Activated T-helper 17 cell treated with anti-CD3 and anti-CD28 coated beads, Interleukin-2, amount 50 U/mL, for 72 hours (primary cell): ENCODE data around the gene KRT8. TPM values are rescaled to one million over a fixed set of nuclear protein-coding genes. Genes with fewer than 3 reads are reported as not detected.

Experiments used
- ATAC-seq: fragments of 150-1000 bp; cut with Tn5 transposase; replicated peaks from 2 replicates; pipeline ENCODE4 v1.10.0; 2021; ENCODE audit warnings: mild to moderate bottlenecking, moderate library complexity
- H3K27ac Mint-ChIP-seq: one replicate; pipeline ENCODE4 v1.8.0; 2022; ENCODE audit warnings: mixed read lengths
- H3K27me3 Mint-ChIP-seq: one replicate; pipeline ENCODE4 v1.8.0; 2022; ENCODE audit warnings: mixed read lengths
- H3K36me3 Mint-ChIP-seq: one replicate; pipeline ENCODE4 v1.8.0; 2022; ENCODE audit warnings: low read depth, mild to moderate bottlenecking, mixed read lengths
- H3K4me1 Mint-ChIP-seq: one replicate; pipeline ENCODE4 v1.8.0; 2022; ENCODE audit warnings: mixed read lengths
- H3K4me3 Mint-ChIP-seq: one replicate; pipeline ENCODE4 v1.8.0; 2022; ENCODE audit warnings: mild to moderate bottlenecking, mixed read lengths
- H3K9me3 Mint-ChIP-seq: one replicate; pipeline ENCODE4 v1.8.0; 2022; ENCODE audit warnings: mixed read lengths
- total RNA-seq, 2 donors: library from RNA; stranded (reverse); gene quantifications; one replicate each; pipeline ENCODE4 v1.2.3, GENCODE V29; 2022

Gene KRT8
- total RNA-seq, 2 donors from 2014 or later, result 0.22 to 1.2 TPM

DNA sequence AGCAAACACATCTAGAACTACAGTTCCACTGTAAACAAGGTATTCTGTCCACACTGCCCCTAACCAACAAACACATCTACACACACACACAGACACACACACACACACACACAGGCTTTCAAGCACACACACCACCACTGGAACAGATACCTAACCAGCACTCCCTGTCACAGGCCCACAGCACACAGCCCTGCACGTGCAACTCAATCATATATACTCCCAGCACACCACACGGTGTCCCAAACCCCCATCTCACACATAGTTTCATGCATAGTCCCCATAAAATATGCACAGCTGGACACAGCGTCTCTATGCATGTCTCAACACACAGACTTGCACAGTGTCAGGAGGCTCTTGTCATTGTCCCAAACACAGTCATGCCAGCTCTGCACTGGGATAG is 27.6 kb downstream of the KRT8 start:
- Mint-ChIP-seq H3K4me3 (no peak overlapping the region), H3K4me1 (peaks cover 8% of the 10 kb centered on the region), H3K9me3 (no peaks in the 10 kb centered on the region), H3K27ac (no peak overlapping the region), H3K27me3 (peaks cover 12% of the 10 kb centered on the region), H3K36me3 (no peaks in the 10 kb centered on the region)
- no peak for ATAC-seq

DNA sequence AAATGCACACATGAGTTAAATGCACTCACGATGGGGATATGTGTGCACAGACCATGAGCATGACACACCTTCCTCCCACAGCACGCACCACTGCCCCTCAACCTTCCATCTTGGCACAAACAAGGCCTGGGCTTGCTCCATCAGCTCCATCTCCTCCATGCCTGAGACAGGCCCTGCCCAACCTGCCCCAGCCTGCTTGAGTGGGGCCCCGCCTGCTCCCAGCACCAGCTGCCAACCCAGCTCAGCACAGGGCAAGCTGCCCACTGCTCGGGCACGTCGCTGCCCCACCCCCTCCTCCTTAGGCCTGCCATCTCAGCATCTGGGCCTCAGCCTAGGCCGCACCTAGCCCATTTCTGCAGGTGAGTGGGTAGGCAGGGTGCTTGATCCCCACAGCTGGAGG is 28.5 kb downstream of the KRT8 start:
- peaks cover 10% of the 10 kb centered on the region for H3K27me3 Mint-ChIP-seq
- no peak overlapping the region for H3K4me3 Mint-ChIP-seq
- no peak overlapping the region for H3K27ac Mint-ChIP-seq
- no peaks in the 10 kb centered on the region for H3K9me3 Mint-ChIP-seq
- no peak for ATAC-seq
- peaks cover 8% of the 10 kb centered on the region for H3K4me1 Mint-ChIP-seq
- H3K36me3 Mint-ChIP-seq, result no peaks in the 10 kb centered on the region

DNA sequence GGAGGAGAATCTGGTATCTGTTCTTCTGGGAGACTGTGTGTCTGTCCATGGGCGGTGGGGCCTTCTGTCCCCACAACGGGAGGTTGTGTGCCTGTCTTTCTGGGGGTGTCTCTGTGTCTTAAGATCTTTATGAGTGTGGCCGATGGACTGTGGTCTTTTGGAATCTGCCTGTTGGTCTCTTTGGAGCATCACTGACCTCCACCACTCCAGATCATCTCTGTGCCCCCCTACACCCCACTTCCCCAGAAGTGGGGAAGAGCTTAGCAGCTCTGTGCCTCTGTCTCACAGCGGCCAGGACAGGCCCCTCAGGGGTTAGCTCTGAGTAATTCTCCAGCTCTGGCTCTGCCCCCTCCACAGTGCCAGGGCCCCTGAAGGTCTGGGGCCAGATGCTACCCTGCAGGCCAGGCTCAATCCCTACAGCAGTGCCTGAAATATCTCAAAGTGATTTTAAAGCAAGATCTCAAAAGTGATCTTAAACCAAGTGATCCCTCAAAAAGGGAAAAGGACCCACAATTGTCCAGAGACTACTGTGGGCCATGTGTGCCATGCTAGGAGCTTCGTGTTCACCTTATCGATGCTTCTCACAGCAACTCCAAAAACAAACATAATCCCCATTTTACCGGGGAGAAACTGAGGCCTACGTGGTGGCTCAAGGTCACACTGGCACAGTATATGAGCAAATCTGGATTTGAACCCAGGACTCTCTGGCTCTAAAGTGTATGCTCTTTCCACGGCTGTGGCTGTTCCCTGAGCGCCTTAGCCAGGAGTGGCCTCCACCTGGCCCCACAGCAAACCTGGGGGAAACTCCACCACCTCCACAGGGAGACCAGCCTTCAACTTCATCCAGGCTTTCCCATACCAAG is 30.1 kb downstream of the KRT8 start:
- Mint-ChIP-seq H3K4me1 (peaks cover 8% of the 10 kb centered on the region), H3K27ac (no peak overlapping the region), H3K4me3 (peak overlapping the region; percentile 69), H3K36me3 (no peaks in the 10 kb centered on the region), H3K27me3 (peaks cover 5% of the 10 kb centered on the region), H3K9me3 (no peaks in the 10 kb centered on the region)
- ATAC-seq, result no peak

DNA sequence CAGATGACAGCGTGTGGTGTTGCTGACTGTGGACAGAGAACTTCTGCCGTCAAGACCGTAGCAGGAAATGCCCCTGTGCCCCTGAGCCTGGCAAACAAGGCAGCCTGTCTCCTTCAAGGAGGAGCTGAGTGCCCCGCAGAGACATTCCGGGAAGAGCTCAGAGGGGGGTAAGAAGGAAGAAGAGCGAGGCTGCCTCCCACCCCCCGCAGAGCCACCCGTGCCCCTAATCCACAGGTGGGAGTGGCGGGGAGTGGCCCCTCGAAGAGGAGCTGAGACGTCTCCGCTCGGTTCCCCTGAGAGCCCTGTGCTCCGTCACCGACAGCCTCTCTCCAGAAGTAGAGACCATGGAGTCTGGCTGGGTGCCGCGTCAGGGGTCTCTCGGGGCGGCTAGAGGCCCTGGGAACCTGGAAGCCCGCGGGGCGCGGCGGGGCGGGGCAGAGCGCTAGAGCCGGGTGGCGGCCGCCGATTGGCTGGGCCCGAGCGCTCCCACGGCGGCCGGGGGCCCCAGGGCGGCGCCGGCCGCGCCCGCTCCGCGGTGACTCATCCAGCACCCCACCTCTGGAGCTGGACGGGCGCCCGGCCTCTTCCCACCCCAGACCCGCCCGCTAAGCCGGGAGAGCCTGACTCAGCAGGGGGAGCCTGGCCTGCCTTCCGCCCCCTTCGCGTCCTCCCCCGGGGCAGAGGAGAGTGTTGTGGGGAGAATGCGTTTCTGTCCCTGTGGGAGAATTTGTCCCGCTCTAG is 30.9 kb downstream of the KRT8 start:
- Mint-ChIP-seq H3K4me3 (peak overlapping the region; percentile 69), H3K27me3 (peaks cover 5% of the 10 kb centered on the region), H3K27ac (peak overlapping the region; percentile 34), H3K4me1 (peaks cover 8% of the 10 kb centered on the region), H3K9me3 (no peaks in the 10 kb centered on the region), H3K36me3 (no peaks in the 10 kb centered on the region)
- peak; percentile 73 for ATAC-seq

DNA sequence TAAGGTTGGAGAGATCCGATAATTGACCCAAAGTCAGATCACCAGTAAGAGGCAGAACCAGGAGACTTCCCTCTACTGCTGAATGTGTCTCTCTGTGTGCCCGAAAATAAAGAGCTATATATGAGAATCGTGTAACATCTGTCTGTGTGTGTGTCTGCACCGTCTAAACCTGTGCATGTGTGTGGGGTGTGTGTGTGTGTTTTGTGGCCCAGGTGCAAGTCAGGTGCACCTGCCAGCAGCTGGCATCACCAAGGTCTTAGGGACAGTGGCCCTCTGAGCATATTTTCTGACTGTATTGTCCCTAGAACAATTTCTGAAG is 31.4 kb downstream of the KRT8 start:
- no peak for ATAC-seq
- Mint-ChIP-seq H3K9me3 (no peaks in the 10 kb centered on the region), H3K27ac (peak overlapping the region; percentile 34), H3K27me3 (peaks cover 5% of the 10 kb centered on the region), H3K4me1 (peaks cover 8% of the 10 kb centered on the region), H3K36me3 (no peaks in the 10 kb centered on the region), H3K4me3 (peak overlapping the region; percentile 69)

DNA sequence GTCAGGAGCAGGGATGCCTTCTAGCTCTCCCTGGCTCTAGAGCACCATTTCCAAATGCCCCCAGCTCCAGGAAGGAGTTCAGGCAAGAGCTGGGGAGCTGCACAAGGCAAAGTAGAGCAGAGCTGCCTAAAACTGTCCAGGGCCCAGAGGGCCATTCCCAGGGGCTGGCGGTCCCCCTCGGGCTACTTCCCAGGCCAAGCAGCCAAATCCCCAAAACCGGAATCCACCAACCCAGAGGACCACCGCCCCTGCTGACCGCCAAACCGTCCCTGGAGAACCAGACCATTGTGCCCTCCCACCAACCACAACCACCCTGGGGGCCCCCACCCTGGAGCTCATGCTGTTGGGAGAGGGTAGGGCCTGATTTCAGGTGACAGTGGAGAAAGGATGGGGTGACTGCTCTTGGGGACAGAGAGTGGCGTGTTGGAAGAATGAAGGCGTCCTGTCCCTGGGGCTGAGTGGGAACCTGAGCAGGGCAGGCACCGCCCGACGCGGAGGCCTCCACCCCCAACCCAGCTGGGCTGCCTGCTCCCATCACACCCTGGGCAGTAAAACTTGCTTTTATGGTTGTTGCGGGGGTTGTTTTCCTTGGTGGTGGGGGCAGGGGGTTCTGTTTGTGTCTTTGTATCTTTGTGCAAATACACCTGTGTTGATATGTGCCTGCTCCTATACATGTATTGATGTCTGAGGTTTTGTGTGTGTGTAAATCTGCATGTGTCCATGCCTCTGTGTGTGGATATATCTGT is 32.1 kb downstream of the KRT8 start:
- no peaks in the 10 kb centered on the region for H3K36me3 Mint-ChIP-seq
- H3K4me3 Mint-ChIP-seq, result peak overlapping the region; percentile 69
- peaks cover 8% of the 10 kb centered on the region for H3K4me1 Mint-ChIP-seq
- no peaks in the 10 kb centered on the region for H3K9me3 Mint-ChIP-seq
- H3K27me3 Mint-ChIP-seq, result peaks cover 5% of the 10 kb centered on the region
- no peak for ATAC-seq
- H3K27ac Mint-ChIP-seq, result no peak overlapping the region

DNA sequence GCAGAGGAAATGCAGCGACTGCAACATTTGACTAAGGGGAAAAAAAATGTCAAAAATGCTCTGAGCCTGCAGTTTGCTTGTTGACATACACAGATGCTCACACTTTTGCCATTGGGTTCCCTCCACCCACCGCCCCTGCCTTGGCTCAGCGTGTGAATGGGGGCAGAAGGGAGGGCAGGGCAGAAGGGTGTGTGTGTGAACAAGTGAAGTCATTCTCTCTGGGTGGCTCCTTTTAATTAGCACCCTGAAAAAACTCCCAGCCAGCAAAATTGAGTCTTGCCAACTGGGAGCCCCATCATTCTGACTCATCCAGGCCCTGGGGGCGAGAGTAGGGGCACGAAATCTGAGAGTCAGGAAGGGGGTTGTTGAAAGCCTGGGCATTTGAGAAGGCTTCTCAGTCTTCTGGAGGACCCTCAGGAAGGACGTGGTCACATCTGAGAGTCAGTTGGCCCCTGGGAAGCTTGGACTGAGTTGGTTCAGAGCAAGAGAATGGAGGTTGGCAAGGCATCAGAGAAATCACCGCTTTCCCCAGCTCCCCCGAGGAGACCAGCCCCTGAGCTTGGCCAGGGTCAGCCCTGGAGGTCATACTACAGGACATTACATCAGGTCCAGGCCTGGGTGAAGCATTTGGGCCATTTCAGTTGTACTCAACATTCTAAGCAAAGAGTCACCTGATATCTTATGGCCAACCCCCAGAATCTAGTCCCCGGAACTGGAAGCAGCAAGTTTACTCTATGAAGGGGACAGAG is 33.4 kb downstream of the KRT8 start:
- Mint-ChIP-seq H3K9me3 (no peaks in the 10 kb centered on the region), H3K4me1 (peaks cover 12% of the 10 kb centered on the region), H3K27me3 (peaks cover 5% of the 10 kb centered on the region), H3K27ac (no peak overlapping the region), H3K36me3 (no peaks in the 10 kb centered on the region), H3K4me3 (no peak overlapping the region)
- ATAC-seq, result no peak

DNA sequence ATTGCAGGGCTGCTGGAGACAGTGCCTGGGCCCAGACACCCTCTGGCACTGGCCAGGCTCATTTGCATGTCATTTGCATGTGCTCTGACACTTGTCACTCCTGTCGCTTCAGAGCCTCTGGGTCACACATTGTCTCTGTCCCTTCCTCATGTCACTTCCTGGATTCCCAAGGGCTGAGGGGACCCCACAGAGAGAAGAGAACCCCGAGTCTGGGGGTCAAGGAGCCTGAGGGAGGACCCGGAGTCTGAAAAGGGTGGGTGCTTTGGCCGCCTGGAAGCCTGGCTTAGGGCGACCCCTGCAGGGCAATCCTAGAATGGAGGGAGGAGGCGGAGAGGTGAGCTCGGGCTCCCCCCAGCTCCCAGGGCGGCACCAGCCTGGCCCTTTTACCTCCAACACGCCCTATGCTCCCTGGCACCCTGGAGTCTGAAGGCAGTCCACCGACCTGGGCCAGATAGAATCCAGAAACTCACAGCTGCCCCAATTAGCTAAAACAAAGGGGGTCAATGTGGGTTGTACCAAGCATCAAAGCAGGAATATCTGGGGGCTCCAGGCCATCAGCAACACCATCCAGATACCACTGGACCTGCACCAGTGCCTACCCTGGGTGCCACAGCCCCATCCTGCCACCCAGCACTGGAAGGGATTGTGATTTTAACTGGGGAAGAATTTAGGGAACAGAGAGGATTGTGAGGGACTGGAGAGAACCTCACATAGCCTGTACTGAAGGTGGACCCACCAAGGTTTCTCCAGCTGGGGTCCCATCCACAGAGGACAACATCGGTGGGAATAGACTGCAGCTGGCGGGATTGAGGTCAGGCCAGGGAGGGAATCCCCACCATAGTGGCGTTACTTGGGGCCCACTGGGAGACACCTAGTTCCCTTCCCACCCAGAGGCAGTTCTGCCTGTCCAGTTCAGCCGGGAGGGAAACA is 34.2 kb downstream of the KRT8 start:
- Mint-ChIP-seq H3K27ac (no peak overlapping the region), H3K9me3 (no peaks in the 10 kb centered on the region), H3K36me3 (no peaks in the 10 kb centered on the region), H3K4me1 (peaks cover 12% of the 10 kb centered on the region), H3K4me3 (no peak overlapping the region), H3K27me3 (peaks cover 5% of the 10 kb centered on the region)
- peak; percentile 71 for ATAC-seq

DNA sequence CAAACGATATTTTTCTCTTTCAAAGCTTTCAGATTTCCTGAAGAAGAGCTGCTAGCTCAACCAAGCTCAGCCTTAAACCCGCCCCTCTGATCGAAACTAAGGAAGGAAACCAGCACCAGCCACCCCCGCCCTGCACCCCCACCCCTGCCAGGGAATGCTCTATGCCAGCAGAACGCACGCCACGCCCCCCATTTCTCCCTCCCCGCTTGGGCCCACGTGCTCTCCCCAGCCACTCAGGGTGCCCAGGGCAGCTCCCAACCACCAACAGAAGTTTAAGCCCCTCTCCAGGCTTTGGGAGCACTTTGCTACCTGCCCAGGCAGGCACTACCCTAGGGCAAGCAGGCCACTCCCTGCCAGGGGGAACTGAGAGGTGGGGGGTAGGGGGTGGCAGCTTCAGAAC is 37.2 kb downstream of the KRT8 start:
- Mint-ChIP-seq H3K4me3 (no peak overlapping the region), H3K27ac (no peak overlapping the region)
- ATAC-seq, result no peak

DNA sequence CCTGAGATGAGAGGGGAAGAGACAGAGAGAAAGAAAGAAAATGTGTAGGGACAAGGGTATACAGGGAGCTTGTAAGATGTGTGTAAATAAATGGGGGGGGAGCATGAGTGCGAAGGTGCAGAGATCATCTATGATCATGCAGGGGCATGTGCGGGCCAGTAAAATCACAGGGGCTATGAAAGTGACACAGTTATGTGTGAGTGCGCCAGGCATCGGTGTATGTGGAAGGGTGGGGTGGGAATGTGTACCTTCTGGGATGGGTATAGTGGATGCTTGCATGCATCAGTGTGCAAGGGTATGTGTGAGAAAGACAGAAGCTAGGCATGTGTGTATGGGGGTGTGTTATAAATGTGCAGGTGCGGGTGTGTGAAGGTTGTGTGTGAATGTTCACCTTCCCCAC is 37.7 kb downstream of the KRT8 start:
- Mint-ChIP-seq H3K27me3 (no peaks in the 10 kb centered on the region), H3K27ac (no peak overlapping the region), H3K9me3 (no peaks in the 10 kb centered on the region), H3K4me1 (peaks cover 4% of the 10 kb centered on the region), H3K4me3 (no peak overlapping the region), H3K36me3 (no peaks in the 10 kb centered on the region)
- ATAC-seq, result no peak

More for the DNA sequence above, 37.2 kb downstream of the KRT8 start:
- Mint-ChIP-seq H3K9me3 (no peaks in the 10 kb centered on the region), H3K4me1 (peaks cover 4% of the 10 kb centered on the region), H3K36me3 (no peaks in the 10 kb centered on the region), H3K27me3 (no peaks in the 10 kb centered on the region)

DNA sequence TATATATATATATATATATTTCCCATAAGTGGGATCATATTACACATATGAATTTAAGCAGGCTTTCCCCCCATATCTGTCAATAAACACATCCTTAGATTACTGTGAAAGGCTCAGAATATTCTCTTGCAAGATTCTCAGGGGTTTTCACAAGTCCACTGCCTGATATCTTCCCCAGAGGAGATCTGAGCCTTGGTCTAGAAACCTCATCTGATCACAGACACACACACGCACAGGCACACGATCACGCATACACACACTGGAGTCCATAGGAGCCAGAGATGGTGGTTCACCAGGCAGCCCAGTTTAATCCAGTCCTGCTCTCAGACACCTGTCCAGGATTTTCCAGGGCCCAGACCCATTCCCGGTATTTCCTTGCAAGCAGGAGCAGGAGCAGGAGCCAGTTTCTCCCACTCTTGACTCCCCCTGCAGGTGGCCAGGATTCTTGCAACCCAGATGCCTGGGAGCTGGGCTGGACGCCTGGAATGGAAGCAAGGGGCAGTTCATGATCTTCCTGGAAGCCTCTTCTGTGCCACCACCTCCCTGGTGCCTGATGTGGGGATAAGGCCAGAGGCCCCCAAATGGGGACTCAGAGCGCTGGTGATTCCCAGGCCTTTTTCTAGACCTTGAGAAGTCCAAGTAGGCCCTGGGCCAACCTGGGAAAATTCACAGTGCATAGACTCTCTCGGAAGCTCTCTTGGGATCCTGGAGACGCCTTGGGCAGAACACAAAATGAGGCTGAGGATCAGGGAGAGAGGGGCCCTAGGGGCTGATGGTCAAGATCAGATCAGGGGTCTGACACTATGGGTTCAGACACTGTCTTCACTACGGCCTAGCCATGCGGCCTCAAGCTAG is 39.6 kb downstream of the KRT8 start:
- Mint-ChIP-seq H3K9me3 (no peaks in the 10 kb centered on the region), H3K36me3 (no peaks in the 10 kb centered on the region), H3K27me3 (no peaks in the 10 kb centered on the region), H3K27ac (no peak overlapping the region), H3K4me1 (peaks cover 4% of the 10 kb centered on the region), H3K4me3 (no peak overlapping the region)
- ATAC-seq, result no peak

DNA sequence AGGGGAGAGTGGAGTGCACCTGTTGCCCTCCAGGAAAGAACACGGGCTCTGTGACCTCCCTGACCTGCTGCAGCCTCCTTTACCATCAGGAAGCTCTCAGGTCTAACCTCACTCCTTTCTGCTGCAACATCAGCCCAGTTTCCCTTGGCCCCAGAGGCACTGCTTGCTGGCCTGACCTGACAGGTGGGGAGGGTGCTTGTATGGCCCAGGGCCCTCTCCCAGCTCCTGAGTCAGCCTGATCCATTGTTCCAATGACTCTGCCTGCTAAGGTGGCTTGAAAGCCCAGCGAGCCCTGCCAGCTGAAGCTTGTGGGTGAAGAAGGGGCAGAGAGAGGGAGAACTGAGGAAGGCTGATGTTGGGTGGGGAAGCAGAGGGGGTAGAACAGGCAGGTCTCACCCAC is 42.9 kb downstream of the KRT8 start:
- ATAC-seq, result no peak
- no peaks in the 10 kb centered on the region for H3K9me3 Mint-ChIP-seq
- H3K4me1 Mint-ChIP-seq, result no peaks in the 10 kb centered on the region
- no peaks in the 10 kb centered on the region for H3K36me3 Mint-ChIP-seq
- H3K27me3 Mint-ChIP-seq, result no peaks in the 10 kb centered on the region
- no peak overlapping the region for H3K27ac Mint-ChIP-seq
- no peak overlapping the region for H3K4me3 Mint-ChIP-seq

DNA sequence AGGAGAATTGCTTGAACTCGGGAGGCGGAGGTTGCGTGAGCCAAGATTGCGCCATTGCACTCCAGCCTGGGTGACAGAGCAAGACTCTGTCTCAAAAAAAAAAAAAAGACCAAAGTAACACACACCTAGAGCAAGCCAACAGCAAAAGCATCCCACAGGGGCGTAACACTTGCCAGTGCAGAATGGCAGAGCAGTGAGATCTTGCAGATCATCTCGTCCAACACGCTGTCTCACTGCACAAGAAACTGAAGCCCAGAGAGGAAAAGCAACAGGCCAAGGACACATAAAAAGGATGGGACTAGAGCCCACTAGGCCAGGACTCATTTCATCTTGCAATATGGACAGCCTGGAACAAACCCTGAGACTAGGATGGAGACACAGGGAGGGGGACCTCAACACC is 43.4 kb downstream of the KRT8 start:
- no peak for ATAC-seq

More for the DNA sequence above, 43.4 kb downstream of the KRT8 start:
- no peaks in the 10 kb centered on the region for H3K4me1 Mint-ChIP-seq
- no peaks in the 10 kb centered on the region for H3K36me3 Mint-ChIP-seq
- no peaks in the 10 kb centered on the region for H3K27me3 Mint-ChIP-seq
- no peak overlapping the region for H3K4me3 Mint-ChIP-seq
- H3K9me3 Mint-ChIP-seq, result no peaks in the 10 kb centered on the region
- H3K27ac Mint-ChIP-seq, result no peak overlapping the region
